Hepatocyte (in vitro differentiated cells): ENCODE data around the gene MRC1.

Experiments used
- EZH2 ChIP-seq: fragments of 200-600 bp; sonication (generic); IDR thresholded peaks from 2 replicates; pipeline ENCODE4 v1.6.1; 2016; ENCODE audit warnings: antibody characterized with exemption, mild to moderate bottlenecking, borderline replicate concordance
- TF ChIP-seq, protein P1 (sequence below): fragments of 200-600 bp; sonication (generic); IDR thresholded peaks from 2 replicates; pipeline ENCODE4 v1.5.1; 2016; ENCODE audit warnings: antibody characterized with exemption, mild to moderate bottlenecking; ENCODE audit not compliant: poor library complexity

DNA sequence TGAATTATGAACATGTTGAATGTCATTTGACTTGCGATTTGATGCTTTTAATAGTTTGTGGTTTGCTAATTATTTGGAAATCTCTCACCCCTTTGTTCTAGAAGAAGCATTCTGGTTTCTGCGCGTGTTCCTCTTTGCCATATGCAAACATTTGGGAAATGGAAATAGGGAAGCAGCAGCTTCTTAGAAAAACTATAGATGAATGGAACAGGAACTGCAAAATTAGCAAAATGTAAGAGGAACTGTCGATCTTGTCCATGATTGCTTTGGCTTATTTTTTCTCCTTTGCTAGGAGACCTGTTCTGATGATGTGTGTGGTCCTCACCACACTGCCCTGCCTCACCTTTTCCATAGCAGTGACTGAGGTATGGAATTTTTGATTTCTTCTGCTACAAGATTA is 38.1 kb upstream of the MRC1 start:
- TF ChIP-seq, protein P1, sequence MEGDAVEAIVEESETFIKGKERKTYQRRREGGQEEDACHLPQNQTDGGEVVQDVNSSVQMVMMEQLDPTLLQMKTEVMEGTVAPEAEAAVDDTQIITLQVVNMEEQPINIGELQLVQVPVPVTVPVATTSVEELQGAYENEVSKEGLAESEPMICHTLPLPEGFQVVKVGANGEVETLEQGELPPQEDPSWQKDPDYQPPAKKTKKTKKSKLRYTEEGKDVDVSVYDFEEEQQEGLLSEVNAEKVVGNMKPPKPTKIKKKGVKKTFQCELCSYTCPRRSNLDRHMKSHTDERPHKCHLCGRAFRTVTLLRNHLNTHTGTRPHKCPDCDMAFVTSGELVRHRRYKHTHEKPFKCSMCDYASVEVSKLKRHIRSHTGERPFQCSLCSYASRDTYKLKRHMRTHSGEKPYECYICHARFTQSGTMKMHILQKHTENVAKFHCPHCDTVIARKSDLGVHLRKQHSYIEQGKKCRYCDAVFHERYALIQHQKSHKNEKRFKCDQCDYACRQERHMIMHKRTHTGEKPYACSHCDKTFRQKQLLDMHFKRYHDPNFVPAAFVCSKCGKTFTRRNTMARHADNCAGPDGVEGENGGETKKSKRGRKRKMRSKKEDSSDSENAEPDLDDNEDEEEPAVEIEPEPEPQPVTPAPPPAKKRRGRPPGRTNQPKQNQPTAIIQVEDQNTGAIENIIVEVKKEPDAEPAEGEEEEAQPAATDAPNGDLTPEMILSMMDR, result no peak
- TF ChIP-seq EZH2, result no peak
